HG03378 (cell line): ENCODE data around the gene SLC6A2.
"Not testable (repeated sequence)": the region's sequence is repeated elsewhere in the genome, so short reads cannot be mapped to it uniquely, and the experiment has no call there.

Experiments
- ATAC-seq: cut with Tn5 transposase; IDR thresholded peaks from one replicate; pipeline ENCODE4 v1.9.1; 2021; ENCODE audit warnings: mild to moderate bottlenecking, moderate library complexity; ENCODE audit not compliant: unreplicated experiment

Gene SLC6A2

DNA sequence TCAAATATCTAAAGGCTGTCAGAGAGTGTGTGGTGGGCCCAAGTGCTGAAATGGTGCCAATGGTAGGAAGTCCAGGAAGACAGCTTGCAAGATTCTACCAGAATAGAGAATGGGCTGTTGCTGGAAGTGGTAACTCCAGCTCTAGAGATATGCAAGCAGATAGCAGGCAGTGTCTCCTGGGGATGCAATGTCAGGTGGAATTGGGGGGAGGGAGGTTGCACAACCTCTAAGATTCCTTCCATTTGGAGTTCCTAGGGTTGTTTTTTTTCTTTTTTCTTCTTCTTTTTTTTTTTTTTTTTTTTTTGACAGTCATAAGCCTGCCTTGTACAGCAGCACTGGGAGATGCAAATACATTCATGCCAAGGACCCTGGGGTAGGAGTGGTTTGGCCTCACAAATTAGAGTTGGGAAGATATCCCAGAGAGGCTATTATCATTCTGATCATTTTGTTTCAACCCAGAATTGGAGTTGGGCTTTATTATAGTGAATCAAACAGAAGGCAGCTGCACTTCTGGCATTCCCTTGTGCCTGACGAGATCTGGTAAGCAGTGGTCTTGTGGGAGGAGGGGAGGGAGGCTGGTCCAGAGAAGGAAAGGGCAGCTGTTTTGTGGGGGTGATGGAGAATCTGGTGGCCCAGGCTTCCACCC, 51.1 kb downstream of the SLC6A2 start:
- ATAC-seq, result no peak

DNA sequence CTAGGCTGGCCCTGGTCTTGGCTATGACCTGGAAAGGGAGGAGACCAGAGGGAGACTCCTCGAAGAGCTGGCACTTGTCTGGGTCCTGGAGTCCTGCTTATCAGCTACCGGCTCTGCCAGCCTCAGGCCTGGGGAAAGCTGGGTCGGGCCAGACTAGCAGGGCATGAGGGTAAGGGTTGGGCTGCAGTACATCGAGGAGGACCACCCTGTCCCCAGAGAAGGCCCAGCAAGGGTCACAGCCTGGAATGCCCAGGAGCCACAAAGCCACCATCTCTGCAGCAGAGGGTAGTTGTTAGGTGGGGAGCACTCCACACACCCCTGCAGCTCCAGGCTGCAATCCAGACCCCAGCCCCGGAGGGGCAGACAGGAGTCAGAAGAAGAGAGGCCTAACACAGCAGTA, 54.0 kb downstream of the SLC6A2 start:
- ATAC-seq, result no peak

DNA sequence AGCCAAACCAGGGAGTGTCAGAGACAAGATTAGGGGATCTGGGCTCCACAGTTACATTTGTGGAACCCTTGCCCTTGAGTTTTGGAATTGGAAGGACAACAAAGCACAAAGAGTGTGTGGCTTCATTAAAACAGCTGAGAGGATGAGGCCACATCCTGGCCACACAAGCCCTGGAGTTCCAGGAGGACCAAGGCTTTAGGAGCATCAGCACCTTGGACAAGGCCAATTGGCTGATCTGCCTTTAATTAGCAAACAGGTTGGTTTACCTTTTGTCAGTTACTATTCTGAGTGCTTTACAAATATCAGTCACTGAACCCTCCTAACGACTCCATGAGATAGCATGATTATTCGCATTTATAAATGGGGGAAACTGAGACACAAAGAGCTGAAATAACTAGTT, 54.7 kb downstream of the SLC6A2 start:
- no peak for ATAC-seq

DNA sequence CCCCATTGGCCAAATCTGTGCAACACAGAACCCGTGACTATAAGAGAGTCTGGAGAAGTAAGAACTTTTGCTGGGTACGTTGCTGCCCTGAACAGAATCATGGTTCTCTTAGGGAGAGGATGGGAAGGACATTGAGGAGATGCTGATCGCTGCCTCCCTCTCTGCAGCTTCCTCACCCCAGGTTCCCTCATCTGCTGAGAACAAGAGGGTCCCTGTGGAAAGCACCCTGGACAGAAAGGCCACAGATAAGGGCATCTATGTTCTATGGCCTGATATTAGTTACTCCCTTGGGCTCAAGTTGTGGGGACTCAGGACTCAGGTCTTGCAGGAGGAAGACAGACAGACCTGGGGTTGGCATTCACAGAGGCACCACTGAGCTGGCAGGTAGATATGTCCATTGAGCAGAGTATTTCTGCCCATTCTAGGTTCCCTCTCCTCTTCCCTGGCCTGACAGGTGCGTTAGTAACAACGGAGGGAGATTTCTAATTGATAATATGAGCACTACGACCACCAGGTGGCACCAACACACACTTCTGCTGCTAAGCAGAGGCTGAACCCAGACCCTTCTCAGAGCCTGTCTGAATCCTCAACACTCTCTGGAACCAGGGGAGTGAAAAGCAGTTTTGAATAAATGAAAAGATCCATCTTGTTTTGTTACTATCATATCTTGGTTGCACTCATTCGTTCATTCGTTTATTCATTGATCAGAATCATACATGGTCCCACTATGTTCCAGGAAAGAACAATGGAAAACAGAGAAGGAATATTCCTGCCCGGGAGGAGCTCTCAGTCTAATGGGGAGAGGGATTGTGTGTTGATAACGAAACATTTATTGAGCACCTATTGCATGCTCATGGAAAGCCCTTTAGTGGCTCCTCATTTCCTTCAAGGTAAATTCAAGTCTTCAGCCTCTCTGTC, 56.4 kb downstream of the SLC6A2 start:
- peak; percentile 86 for ATAC-seq

GRCh38 chr16:55713103-55713502, 57.3 kb downstream of the SLC6A2 start:
- no peak for ATAC-seq

DNA sequence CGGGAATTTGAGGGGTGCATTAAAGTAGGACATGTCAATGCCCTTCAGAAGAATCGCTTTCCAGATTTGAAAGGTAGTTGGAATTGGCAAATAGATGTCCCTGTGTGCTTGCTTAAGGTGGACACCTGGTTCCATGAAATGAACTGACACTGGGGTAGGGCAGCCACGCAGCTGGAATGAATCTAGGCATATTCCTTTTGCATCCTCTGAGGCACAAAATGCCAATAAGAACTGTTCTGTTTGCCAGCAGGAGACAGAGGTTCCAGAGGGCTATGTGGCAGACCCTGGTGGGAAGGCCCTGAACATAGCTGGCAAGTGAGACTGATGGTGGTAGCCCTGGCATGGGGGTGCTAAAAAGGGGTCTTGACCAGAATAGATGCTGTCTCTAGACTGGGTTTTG, 61.5 kb downstream of the SLC6A2 start:
- ATAC-seq, result no peak

GRCh38 chr16:55725055-55725777, 69.4 kb downstream of the SLC6A2 start:
- ATAC-seq, result no peak

- no peak for ATAC-seq
Measured at GRCh38 chr16:55728797-55729196, 73.0 kb downstream of the SLC6A2 start.

DNA sequence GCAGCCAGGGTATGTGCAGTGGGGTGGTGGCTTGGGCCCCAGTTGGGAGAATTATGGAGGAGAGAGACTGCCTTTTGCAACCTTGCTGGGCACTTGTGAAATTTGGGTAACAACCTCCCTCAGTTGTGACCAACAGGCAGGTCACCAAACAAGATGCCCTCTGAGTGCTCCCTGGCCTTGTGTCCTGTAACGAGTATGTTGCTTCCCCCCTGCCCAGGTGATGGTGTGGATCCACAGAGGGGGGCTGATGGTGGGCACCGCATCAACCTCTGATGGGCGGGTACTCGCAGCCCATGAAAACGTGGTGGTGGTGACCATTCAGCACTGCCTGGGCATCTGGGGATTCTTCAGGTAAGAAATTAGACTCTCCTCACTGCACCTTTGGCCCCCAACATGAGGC, 74.3 kb downstream of the SLC6A2 start:
- ATAC-seq, result no peak

DNA sequence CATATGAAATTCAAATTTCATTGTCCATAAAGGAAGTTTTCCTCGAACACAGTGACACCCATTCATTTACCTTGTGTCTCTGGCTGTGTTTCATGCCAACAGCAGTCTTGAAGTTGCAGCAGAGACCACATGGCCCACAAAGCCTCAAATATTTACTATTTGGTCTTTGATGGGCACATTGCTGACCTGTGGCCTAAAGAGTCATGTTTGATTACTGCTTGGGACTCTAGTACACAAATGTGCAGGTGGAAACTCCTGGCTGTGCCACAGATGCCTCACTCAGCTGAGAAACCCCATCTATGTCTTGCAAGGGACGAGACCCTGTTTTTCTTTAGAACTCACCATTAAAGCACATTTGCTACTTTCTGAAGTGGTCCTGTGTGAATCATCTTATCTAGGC, 76.7 kb downstream of the SLC6A2 start:
- no peak for ATAC-seq

DNA sequence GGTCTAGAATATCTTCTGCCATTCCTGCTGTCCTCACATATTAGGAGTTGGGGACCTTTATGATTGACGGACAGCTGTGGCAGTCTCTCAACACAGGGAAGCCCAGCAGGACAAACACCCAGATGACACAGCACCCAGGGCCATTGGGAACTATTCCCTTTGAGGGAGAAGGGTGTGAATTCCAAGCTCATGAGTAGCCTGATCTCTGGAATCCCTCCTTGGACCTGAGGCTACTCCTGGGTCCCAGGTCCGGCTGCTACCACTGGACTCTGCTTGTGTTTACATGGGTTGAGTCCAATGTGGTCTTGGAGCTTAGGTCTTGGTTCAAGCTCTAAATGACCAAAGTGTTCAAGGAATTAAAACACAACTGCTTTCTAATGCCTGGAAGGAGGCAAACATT, 78.9 kb downstream of the SLC6A2 start:
- ATAC-seq, result no peak

DNA sequence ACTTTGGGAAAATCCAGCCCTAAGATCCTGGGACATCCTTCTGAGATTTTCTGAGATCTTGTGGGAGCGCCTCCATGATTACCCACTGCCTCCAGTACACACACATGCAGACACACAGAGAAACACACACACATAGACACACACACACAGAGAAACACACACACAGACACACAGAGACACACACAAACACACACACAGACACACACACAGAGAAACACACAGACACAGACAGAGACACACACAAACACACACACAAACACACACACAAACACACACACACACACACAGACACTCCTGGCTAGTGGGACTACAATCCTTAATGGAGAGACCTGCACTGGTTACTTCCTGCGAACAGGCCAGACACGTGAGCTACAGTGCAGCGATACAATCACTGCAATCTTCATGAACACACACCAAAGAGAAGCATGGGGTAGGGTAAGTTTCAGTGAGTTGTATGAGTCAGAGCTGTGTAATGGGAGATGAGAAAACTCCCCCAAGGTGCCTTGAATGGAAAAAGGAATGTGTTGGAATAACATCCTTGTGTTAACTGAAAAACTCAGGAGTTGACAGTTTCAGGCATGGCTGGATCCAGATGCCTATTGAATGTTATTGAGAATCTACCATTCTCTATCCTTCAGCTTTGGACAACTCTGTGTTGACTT, 79.5 kb downstream of the SLC6A2 start:
- no peak for ATAC-seq

DNA sequence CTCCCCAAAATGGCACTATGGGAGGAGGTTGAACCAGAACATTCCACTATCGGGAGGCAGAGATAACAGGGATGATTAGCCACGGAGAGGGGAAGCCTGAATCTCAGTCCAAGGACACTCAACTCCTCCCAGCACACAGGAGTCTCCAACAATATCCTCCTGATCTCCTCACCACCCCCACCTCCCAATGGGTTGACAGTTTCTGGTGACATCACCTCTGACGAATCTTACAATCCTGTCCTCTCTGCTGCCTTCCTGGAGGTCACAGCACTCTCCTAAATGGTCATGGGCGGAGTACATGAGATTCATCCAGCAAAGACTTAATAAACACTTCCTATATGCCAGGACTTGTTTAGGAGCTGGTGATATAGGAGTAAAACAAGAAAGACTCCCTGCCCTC, 80.9 kb downstream of the SLC6A2 start:
- no peak for ATAC-seq

GRCh38 chr16:55737318-55737717, 81.5 kb downstream of the SLC6A2 start:
- ATAC-seq, result no peak

DNA sequence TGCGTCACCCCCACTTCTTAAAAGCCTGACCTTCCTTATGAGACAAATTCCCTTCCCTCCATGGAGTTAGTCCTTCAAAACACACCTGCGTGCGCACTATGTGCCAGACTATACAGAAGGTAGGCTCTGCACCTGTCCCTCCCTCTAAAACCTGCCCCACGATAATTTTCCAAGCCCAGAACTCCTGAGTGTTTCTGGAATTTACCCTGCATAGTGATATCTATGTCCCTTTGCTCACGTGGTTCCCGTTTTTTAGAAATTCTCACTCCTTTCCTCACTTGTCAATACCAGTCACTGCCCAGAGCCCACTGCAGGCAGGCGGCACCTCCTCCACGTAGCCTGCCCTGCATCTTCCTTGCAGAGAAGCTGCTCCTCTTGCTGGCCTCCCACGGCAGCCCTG, 82.2 kb downstream of the SLC6A2 start:
- ATAC-seq, result no peak

GRCh38 chr16:55746081-55746480, 90.3 kb downstream of the SLC6A2 start:
- no peak for ATAC-seq

DNA sequence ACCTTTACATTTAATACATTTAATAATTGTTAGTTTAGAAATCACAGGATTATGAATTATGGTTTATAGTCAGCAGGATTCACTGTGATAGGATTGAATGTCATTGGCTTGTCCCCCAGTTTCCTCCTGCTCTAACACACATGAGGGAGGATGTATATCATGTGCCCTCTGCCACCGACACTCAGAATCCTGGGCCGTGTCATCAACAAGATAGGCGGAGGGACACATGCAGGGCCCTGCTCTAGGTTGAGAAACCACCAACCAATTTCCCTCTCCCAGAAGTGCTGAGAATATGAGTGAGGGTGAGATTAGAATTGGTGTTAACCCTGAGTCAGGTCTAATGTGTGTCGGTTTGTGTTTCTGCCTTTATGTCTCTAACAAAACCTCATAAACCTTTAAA, 92.0 kb downstream of the SLC6A2 start:
- no peak for ATAC-seq

DNA sequence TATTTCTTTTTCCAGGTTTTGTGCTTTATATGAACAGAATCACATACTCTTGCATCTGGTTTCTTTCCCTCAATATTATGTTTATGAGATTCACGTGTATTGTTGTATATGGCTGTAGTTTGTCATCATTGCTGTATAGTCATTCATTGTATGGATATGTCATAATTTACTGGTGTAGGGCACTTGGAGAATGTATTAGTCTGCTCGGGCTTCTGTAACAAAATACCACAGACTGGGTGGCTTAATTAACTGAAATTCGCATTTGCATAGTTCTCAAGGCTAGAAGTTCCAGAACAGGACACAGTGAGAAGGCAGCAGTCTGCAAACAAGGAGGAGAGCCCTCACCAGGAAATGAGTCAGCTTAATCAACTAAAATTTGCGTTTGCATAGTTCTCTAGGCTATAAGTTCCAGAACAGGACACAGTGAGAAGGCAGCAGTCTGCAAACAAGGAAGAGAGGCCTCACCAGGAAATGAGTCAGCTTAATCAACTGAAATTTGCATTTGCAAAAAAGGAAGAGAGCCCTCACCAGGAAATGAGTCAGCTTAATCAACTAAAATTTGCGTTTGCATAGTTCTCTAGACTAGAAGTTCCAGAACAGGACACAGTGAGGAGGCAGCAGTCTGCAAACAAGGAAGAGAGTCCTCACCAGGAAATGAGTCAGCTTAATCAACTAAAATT, 96.8 kb downstream of the SLC6A2 start:
- ATAC-seq, result not testable (repeated sequence)

- ATAC-seq, result not testable (repeated sequence)
Measured at GRCh38 chr16:55753145-55753631, 97.4 kb downstream of the SLC6A2 start.
